B cell (primary cell): ENCODE data around the gene ERC1.

Experiments used
- EZH2 ChIP-seq: IDR thresholded peaks from 2 replicates; pipeline ENCODE4 v1.6.1; 2012; ENCODE audit warnings: borderline replicate concordance, low read depth, mild to moderate bottlenecking, moderate library complexity, low read length; ENCODE audit not compliant: insufficient read depth, poor library complexity, severe bottlenecking
- TF ChIP-seq, protein P1 (sequence below): fragments of 200-600 bp; IDR thresholded peaks from one replicate; pipeline ENCODE4 v1.8.0; 2022; ENCODE audit warnings: antibody characterized with exemption, mild to moderate bottlenecking

- no peak for TF ChIP-seq EZH2
- TF ChIP-seq, protein P1, sequence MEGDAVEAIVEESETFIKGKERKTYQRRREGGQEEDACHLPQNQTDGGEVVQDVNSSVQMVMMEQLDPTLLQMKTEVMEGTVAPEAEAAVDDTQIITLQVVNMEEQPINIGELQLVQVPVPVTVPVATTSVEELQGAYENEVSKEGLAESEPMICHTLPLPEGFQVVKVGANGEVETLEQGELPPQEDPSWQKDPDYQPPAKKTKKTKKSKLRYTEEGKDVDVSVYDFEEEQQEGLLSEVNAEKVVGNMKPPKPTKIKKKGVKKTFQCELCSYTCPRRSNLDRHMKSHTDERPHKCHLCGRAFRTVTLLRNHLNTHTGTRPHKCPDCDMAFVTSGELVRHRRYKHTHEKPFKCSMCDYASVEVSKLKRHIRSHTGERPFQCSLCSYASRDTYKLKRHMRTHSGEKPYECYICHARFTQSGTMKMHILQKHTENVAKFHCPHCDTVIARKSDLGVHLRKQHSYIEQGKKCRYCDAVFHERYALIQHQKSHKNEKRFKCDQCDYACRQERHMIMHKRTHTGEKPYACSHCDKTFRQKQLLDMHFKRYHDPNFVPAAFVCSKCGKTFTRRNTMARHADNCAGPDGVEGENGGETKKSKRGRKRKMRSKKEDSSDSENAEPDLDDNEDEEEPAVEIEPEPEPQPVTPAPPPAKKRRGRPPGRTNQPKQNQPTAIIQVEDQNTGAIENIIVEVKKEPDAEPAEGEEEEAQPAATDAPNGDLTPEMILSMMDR: no peak
Observed at GRCh38 chr12:1306817-1307216, 315.8 kb downstream of the ERC1 start.
